CD4-positive, alpha-beta T cell treated with Interleukin-2 at 100 ng/mL for 4 hours (primary cell): ENCODE measurements around the gene JAZF1.

Experiments
- DNase-seq: peaks from one replicate; pipeline ENCODE4 v3.0.0-alpha.2; 2020; ENCODE audit warnings: low spot score

Gene JAZF1

DNA sequence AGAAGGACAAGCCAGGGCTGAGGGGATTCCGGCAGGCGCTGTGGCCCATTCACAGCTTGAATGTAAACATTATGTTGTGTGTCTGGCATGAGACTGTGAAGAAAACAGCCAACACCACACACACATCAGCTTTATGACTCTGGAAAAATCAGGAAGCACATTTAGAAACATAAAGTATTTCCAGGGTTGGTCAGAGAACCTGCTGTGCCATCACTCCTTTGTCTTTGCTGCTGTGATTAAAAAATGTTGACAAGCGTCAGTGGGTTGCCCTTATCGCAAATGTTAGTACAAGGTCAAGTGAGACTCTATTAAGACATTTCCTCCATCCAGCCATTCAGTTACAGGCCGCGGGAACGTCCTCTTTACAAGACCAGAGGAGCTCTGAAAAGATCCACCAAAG lies 345.2 kb downstream of the JAZF1 start:
- no peak for DNase-seq

DNA sequence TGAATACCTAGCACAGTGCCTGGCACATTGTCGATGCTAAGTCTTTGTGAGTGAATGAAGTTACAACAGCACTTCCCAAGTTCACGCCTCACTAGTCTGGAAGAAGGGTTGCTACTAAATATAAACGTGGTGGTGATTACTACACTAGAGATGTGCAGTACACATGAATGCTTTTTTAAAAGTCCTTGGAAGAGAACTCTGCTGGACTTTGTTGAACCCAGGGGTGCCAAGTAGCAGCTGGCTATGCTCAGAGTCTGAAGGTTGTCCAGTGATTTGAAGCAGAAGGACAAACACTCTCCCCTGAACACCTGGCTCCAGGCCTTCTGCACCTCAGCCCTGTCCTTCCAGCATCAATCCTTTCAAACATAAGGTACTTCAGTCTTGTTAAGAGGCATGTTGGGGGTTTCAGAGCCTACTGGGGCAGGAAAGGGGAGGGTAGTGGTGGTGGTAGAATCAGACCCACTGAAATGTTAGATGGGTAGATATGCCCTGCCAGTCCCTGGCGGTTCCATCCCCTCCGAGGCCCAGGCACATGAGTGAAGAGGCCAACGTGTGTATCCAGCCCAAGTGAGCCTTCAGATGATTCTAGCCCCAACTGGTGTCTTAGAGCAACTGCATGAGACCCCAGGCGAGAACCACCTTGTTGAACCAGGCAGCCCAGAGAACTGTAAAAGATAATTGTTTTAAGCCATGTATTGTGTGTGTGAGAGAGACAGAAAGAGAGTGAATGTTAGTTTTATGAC lies 346.2 kb downstream of the JAZF1 start:
- no peak for DNase-seq

GRCh38 chr7:27826357-27826756 lies 354.2 kb downstream of the JAZF1 start:
- no peak for DNase-seq

DNA sequence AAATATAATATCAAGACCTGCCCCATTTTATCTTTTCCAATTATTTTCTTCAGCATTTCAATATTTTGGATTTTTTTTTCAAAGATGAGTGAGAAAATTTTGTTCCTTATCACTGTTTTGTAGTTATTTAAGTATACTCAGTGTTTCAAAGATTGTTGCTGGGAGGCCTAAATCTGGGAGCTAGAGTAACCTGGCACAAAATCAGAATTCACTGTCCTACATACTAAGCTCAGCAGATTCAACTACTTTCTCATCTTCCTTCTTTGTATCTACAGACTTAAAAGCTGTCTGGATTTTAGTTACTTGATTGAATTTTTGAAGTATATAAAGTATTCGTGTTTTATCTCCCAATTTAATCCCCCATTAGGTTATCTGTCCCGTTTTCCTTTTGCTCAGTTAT lies 354.7 kb downstream of the JAZF1 start:
- no peak for DNase-seq

DNA sequence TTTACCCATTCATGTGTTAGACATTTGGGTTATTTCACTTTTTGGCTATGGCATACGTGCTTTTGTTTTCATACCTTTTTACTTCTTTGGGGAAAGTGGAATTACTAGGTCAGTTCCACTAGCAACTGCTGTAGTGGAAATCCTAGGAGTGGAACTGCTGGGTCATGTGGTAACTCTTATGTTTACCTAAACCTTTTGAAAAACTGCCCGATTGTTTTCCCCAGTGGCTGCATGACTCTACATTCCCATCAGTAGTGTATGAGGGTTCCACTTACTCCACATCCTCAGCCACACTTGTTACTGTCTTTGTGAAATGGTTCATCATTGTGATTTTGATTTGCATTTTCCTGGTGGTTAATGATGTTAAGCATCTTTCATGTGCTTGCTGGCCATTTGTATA lies 358.4 kb downstream of the JAZF1 start:
- no peak for DNase-seq

- DNase-seq: no peak
Observed at GRCh38 chr7:27812706-27813105, 367.9 kb downstream of the JAZF1 start.

- DNase-seq: no peak
Observed at GRCh38 chr7:27810186-27810585, 370.4 kb downstream of the JAZF1 start.

GRCh38 chr7:27808626-27809025 lies 372.0 kb downstream of the JAZF1 start:
- no peak for DNase-seq

DNA sequence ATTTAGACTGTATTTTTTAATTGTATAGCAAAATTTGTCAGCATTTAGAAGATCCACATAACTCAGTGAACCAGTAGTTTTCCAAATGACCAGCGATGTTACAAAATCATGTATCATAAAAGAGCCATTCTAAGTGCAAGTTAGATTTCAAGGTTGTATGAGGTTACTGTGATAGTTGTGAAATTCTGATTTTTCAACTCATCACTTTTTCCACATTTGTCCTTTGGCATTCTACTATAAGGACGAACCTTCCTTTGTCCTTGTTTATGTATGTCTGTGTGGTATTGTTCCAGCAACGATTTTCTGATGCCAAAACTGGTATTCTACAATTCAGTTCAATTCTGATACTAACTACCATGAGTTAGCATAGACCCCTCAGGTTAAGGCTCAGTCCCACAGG lies 376.5 kb downstream of the JAZF1 start:
- DNase-seq: no peak

GRCh38 chr7:27802999-27803398 lies 377.6 kb downstream of the JAZF1 start:
- DNase-seq: no peak

DNA sequence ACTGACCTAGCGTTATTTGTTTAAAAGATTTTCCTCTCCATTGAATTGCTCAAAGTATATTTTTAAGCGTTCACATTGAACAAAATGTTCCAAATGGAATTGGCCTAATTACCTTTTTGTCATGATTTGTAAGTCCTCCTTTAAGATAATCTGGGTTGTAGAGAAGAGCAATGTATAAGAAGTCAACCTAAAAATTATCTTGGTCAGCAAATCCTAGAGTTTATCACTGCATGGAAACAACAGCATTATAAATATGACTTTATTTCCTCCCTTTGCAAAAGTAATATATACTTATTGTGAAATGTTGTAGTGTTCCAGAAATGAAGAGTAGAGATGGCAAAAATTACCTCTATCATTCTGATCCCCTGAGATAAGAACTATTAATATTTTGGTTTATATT lies 381.4 kb downstream of the JAZF1 start:
- DNase-seq: no peak

DNA sequence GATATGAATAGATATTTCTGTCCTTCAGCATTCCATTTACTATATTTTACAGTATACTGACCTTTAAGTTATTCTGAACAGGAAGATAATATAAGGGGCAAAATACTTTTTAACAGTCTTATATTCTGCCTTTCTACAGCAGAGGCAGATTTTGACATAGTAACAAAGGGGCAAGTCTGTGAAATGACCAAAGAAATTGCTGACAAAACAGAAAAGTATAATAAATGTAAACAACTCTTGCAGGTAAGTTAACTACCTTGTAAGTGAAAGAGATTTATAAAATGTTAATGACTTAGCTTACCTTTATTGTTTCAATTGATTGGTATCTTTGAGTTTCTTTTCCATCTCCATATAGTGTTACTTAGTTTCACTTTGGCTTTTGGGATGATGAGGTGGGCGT lies 384.6 kb downstream of the JAZF1 start:
- no peak for DNase-seq

DNA sequence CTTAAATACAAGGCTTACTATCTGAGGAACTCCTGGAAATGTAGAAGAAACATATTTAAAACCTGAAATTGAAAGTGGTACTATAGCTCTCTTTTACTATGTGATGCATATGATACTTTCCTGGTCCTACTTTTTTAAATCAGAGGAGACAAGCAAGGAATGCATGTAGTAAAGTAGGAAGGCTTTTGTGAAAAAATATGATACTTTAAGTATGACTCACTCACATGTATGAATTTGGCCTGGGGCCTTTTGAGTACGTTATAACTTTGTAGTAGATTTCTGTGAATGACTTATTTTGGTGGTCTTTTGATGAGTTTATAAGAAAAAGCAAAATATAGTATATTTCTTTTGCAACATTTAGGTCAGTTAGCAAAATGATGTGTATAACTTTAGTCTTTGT lies 386.8 kb downstream of the JAZF1 start:
- DNase-seq: no peak

- no peak for DNase-seq
Observed at GRCh38 chr7:27788437-27788836, 392.2 kb downstream of the JAZF1 start.

DNA sequence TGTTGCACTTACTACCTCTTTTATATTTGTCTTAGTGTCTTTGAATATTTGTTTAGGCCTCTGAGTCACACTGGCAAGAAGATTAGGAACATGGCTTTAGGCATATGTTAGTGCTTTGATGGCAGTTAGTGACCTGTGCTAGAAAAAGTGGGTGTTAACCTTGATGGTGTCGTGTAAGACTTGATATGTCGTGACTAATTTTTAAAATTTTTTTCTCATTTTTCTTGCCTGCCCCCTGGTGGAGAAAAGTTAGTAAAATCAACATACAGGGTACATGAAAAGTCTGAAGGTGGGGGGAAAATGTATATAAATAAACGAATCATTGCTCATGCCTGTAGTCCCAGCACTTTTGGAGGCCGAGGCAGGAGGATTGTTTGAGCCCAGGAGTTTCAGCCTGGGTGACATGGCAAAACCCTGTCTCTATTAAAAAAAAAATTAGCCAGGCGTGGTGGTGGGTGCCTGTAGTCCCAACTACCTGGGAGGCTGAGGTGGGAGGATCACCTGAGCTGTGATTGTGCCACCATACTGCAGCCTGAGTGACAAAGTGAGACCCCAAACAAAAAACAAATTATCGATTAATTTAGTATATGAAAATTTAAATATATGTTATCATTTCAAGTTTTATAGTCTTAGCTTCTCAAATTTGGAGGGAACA lies 396.1 kb downstream of the JAZF1 start:
- DNase-seq: peak; percentile 65

- DNase-seq: no peak
Observed at GRCh38 chr7:27782849-27783248, 397.7 kb downstream of the JAZF1 start.

DNA sequence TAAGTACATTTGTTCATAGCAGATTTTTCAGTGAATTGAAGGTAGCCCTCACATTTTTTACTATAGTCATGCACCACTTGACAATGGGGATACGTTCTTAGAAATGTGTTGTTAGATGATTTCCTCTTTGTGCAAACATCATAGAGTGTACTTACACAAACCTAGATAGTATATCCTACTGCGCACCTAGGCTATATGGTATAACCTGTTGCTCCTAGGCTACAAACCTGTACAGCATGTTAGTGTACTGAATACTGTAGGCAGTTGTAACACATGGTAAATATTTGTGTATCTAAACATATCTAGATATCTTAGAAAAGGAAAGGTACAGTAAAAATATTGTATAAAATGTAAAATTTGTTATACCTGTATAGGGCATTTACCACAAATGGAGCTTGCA lies 399.4 kb downstream of the JAZF1 start:
- no peak for DNase-seq
